OCI-M2 (cell line): ENCODE measurements around the gene STAT3.

ENCODE experiments used
- DNase-seq: peaks from one replicate; lab custom pipeline; 2025; ENCODE audit not compliant: unreplicated experiment; lab: John Stamatoyannopoulos, UW

STAT3 gene

DNA sequence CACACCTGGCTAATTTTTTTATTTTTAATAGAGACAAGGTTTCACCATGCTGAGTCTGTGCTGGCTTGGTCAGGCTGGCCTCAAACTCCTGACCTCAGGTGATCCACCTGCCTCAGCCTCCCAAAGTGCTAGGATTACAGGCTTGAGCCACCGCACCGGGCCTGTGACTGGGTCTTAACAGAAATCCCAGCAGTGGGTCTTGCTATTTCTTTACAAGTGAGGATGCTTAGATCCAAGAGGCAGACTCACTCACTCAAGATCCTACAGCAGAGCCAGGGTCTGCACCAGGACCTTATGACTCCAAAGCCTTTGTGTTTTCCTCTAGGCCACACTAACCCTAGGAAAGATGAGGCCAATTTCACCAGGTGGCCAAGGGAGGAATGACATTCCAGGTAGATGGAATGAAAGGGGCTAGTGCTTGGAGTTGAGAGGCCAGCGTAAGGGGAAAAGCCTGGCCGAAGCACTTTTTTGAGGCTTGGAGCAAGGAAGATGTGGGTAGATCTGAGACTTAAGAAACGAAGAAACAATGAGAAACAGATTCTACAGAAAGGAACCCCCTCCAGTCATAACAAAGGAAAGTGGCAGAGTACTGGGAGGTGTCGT is 105.7 kb downstream of the STAT3 start:
- DNase-seq, result no peak

GRCh38 chr17:42281571-42282096 is 106.6 kb downstream of the STAT3 start:
- DNase-seq, result no peak

DNA sequence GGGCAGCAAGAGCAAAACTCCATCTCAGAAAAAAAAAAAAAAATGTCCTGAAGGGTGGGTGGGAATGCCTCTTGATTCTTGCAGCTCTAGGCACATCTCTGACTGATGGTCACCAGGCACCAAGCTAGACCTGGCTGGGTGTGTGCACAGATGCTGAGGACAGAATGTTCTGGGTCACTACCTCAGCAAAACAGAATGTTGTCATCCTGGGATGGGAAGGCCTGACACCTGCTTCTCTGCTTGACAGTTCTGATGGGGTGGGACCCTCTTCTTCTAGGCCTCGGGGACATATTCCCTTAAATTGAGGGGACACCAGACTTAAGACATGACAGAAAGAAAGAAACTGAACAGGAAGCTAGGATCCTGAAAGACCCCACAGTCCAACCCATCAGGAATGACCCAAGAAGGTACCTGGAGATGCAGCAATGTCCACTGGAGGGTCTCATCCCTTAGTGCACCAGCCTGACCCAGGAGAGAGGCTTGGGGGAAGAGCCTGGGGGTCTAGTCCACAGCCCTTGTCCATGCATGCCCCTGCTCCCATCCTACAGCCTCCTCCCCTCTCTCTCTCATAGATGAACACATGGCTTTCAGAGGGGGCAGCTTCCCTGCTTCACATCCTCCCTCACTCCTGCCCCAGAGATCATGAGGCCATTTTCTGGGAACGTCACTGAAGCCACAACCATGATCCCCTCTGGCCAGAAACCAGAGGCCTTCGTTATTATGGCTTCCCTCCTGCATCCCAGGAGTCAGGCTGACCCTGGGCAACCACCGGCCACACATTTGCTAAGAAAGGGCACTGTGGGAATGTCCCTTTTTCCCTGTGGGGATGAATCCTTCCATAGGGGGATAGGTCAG is 108.2 kb downstream of the STAT3 start:
- no peak for DNase-seq

DNA sequence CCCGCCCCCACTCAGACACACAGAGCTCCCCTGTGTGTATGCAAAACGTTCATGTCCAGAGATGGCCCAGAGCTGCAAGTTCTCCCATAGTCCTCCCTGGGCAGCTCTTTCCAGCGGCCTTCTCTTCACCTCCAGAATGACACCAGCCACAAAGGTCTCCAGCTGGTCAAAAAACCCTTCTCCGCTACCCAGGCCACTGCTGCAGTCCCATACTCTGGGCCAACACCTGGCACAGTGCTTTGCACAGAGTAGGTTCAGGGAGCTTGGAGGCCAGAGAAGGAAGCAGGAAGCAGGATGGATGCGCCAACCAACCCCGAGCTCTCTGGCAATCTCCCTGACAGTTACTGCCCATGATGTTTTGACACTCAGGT is 110.9 kb downstream of the STAT3 start:
- DNase-seq, result no peak

DNA sequence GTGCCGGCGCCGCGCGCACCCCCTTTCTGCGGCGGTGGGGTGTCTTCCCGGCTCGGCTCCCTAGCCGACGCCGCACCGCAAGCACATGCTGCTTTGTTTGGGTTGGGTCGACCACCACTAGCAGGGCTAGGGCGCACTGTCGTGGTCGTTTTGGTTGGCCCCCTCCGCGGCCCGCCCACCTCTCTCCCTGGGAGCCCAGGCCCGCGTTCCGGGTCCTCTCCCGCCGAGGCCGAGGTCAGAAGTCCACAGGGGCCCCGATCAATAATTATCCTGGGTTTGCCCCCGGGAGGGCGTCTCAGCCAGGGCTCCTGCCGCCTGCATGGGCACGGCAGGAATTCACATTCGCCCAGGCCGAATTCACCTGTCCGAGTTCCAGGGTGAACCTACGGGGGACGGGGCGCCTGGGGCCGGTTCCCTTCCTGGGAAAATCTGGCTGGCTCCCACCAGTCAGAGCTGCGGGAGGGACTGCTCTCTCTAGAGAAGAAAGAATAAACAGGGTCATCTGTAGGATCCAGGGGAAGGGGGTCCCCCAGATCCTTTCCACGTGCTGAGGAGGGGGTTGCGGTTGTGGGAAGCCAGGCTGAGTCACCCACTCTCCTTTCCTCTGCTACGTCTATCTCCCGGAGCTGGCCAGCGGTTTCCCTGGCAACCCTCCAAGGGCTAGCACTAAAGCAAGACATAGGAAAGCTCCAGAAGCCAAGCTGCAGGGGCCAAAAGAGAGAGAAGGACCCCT is 111.5 kb downstream of the STAT3 start:
- DNase-seq, result no peak

- DNase-seq, result no peak
Measured at GRCh38 chr17:42276359-42276608, 112.0 kb downstream of the STAT3 start, which contains the start of gene STAT5B. Gene STAT5B, minus strand, starts transcription at chr17:42276391. Its CDS starts 44,264 bp downstream, at chr17:42232127.

DNA sequence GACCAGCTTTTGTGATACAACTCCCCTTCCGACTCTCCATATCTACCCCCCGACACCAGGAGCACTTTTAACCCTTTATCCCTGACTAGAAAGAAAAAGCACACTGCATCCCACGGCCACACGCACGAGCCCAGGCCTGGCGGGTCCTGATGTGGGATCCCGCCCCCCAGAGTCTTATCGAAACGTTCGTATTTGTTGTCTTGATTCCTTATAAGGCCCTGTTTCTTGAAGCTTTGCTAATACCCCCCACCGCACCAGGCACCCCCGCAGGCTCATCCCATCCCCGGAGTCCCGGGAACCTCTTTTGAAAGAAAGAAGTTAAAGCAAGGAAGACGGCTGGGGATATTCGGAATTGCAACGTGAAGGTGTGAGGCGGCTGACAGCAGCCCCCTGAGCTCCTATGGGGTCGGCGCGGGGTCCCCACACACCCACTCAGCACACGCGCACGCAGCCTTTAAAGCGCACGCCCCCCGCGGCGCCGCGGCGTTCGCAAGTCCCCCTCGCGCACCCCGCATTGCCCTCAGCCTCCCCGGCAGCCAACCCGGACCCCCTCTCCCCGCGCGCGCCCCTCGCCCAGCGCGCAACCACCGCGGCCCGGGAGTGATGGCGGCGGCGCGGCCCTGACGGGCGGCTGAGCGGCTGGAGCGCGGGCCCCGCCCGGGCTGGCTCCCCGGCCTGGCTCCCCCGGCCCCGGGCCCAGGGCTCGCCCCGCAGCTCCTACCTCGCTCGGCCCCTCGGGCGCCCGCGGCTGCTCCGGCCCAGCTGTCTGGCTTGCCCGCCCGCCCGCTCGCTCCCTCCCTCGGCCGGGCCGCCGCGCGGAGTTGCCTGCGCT is 112.5 kb downstream of the STAT3 start:
- DNase-seq, result no peak

DNA sequence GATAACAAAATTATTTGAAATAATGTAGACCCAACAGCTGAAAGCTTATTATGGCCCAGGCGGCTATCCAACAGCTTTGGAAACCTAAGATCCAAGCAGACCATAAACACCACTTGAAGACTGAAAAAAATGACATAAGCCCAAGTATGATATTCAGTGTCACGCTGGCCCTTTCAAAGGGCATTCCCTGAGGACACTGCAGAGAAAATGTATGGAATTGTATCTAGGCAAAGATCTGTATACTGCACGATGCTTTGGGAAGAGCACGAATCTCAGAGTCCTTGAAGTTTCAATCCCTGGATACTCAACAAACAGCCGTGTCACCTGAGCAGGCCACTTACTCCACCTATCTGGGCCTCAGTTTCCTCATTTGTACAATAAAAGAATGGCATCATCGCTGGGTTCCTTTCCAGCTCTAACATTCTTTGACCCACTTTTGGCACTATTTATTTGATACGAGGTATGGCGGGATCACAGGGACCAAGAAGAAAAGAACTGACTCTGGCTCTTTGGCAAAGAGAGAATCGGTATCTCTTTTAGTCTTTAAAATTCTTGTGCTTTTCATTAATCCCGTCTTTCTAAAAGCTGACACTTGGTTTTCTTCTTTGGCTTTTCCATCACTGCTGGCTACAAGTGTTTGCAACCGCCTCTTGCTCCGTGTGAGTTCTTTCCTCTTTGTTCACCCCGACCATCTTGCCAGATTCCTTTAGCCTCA is 113.3 kb downstream of the STAT3 start:
- DNase-seq, result no peak

GRCh38 chr17:42274253-42274542 is 114.0 kb downstream of the STAT3 start:
- DNase-seq, result no peak

DNA sequence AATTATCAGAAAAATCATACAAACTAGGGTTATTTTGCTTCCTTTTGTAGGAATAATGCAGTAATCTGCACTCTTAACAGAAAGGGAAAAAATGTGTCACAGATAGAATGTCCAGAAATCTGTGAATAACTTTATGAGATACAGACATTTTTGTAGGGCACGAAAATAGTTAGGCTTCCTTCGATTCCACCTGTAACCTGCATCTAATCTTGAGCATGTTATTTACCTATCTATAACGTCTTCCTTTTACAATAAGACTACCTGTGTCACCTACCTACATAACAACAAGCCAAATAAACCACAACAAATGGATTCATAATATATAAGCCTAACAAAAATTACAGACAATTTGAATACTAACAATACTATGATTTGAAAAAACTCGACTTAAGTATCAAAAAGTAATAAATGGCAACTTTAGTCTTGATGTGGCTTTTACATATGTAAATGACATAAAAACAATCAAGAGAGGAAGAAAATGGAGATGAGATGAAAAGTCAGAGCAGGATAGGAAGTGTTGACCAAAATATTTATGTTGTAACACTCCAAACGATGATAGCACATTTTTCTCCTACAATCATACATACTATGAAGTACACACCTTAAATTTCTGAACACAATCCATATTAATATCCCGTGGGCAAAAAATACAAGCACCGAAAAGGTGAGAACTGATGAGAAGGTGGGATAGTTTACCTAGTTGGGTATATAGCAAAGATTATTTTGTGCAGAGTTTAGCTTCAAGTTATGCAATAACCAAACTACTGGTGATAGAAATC is 114.6 kb downstream of the STAT3 start:
- no peak for DNase-seq

- DNase-seq, result no peak
Measured at GRCh38 chr17:42272162-42272907, 115.9 kb downstream of the STAT3 start.

GRCh38 chr17:42271779-42272035 is 116.5 kb downstream of the STAT3 start:
- no peak for DNase-seq

DNA sequence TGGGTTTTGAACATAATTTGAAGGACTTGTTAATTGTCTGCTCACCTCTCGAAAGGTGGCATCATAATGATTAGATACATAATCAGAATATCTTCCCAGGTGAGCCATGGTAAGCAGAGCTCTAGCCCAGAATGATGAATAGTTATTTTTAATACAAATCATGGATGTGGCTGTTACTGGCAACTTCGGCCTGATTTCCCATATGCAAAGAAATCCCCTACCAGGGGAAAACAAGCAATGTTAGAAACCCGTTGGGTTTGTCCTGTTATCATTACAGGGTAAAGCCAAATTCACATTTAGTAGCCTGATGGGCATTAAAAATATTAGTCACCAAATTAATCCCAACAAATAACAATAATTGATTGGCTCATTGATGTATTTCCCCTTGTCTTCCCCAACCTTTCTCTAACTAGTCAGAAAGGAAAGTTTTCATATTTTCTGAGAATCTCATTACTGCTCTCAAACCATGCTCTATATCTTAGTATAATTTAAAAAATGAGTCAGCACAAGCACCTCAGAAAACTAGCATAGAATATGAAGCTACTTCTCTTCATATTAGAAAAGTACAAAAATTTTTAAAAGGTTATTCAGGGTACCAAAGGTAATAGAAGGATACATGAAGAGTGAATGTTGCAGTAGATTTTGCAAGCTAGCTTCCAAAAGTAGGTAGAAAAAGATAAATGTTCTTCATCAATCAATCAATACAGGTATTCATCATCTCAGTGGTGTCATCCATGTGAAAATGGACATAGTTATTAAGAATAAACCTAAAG is 117.0 kb downstream of the STAT3 start:
- no peak for DNase-seq

- no peak for DNase-seq
Measured at GRCh38 chr17:42270596-42270995, 117.6 kb downstream of the STAT3 start.

DNA sequence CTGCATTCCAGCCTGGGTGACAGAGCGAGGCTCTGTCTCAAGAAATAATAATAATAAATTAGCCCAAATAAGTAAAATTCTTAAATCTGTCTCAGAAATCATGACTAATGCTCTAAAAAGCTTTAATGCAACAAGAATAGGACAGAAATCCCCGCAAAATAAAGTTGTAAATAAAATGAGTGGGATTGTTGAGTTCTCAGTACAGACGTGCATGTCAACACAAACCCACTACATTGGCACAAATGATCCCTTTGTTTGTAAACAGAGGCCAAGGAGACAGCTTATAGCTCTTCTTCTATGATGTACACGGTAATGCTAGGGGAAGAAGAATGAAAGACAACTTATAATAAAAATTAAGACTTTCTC is 118.1 kb downstream of the STAT3 start:
- no peak for DNase-seq

- no peak for DNase-seq
Measured at GRCh38 chr17:42268236-42268635, 120.0 kb downstream of the STAT3 start.

DNA sequence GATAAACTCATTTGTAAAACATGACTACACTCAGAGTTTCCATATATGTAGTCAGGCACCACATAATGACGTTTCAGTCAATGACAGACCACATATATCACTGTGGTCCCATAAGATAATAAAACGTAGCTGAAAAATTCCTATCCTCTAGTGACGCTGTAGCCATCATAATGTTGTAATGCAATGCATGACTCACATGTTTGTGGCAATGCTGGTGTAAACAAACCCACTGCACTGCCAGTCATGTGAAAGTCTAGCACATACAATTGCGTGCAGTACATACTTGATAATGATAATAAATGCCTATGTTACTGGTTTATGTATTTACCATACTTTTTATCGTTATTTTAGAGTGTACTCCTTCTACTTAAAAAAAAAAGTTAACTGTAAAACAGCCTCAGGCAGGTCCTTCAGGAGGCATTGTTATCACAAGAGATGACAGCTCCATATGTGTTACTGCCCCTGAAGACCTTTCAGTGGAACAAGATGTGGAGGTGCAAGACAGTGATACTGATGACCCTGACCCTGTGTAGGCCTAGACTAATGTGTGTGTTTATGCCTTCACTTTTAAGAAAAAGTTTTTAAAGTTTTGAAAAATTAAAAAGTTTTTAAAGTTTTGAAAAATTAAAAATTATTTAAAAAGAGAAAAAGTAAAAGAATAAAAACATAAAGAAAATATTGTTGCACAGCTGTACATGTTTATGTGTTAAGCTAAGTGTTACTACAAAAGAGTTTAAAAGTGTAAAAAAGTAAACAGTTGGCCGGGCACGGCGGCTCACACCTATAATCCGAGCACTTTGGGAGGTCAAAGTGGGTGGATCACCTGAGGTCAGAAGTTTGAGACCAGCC is 121.1 kb downstream of the STAT3 start:
- peak; percentile 31 for DNase-seq

DNA sequence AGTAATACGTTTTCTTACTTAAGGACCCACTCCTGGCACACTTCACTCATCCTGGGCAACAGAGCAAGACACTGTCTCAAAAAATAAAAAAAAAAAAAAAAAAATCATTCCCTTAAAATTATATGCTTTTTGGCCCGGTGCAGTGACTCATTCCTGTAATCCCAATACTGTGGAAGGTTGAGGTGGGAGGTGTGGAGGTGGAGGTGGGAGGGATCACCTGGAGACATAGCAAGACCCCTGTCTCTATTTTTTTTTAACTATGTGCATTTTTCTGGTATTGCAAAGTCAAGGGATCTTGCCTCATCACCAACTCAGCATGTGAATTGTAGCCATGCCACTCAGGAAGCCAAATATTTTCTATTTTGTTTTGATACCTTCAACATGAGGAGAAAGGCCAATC is 121.8 kb downstream of the STAT3 start:
- no peak for DNase-seq
